Peyer's patch (tissue), 4 donors: ENCODE data around the gene EFCAB14.

ENCODE experiments used
- POLR2A ChIP-seq, 2 donors: fragments of 450-650 bp; IDR thresholded peaks; one replicate each; pipeline ENCODE4 v1.5.1; 2017; ENCODE audit warnings: antibody characterized with exemption in 2 of 2, mild to moderate bottlenecking in 2 of 2, moderate library complexity in 2 of 2
- TF ChIP-seq, protein P1 (sequence below), 6 experiments: fragments of 450-650 bp in 4 of 6; fragments of 200-600 bp in 2 of 6; sonication (generic) in 1 of 6; IDR thresholded peaks; one replicate each; pipeline ENCODE4 v1.5.1; 2017 to 2019; ENCODE audit warnings: antibody characterized with exemption in 6 of 6, mild to moderate bottlenecking in 3 of 6, moderate library complexity in 1 of 6

DNA sequence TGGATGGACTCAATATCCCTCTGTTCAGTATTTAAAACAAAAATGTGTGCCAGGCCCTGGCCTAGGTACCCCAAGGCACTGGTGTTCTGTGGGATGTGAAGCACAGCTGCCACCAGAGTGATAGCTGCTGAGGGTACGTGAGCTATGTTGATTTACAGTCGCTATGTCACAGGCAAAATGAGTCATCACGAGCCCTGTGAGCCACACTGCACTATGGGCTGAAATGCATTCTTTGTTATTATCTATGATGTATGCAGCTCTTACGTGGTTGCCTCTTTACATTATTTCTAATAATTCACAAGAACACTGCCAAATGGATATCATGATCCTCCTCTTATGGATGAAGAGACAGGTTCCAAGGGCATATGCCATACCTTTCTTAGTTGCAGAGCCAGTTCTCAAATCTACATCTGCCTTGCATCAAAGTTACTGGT is 45.1 kb downstream of the EFCAB14 start:
- no peak for TF ChIP-seq POLR2A (IDR thresholded peaks at IDR 0.05)
- TF ChIP-seq, protein P1, sequence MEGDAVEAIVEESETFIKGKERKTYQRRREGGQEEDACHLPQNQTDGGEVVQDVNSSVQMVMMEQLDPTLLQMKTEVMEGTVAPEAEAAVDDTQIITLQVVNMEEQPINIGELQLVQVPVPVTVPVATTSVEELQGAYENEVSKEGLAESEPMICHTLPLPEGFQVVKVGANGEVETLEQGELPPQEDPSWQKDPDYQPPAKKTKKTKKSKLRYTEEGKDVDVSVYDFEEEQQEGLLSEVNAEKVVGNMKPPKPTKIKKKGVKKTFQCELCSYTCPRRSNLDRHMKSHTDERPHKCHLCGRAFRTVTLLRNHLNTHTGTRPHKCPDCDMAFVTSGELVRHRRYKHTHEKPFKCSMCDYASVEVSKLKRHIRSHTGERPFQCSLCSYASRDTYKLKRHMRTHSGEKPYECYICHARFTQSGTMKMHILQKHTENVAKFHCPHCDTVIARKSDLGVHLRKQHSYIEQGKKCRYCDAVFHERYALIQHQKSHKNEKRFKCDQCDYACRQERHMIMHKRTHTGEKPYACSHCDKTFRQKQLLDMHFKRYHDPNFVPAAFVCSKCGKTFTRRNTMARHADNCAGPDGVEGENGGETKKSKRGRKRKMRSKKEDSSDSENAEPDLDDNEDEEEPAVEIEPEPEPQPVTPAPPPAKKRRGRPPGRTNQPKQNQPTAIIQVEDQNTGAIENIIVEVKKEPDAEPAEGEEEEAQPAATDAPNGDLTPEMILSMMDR (IDR thresholded peaks at IDR 0.05), result no peak
